Measurements from ENCODE around the gene STX1A.

- TF ChIP-seq ZKSCAN8 (CRISPR knock-in tag; IDR thresholded peaks at IDR 0.05; ENCODE audit: borderline replicate concordance) (no peak), BATF2 (CRISPR knock-in tag; IDR thresholded peaks at IDR 0.05) (no peak), RAD21 (CRISPR knock-in tag; IDR thresholded peaks at IDR 0.05) (peak; percentile 85), ZKSCAN1 (IDR thresholded peaks at IDR 0.05; ENCODE audit: low read length) (no peak), SP140L (CRISPR knock-in tag; IDR thresholded peaks at IDR 0.05; ENCODE audit: borderline replicate concordance) (no peak), PHB2 (IDR thresholded peaks at IDR 0.05; ENCODE audit: partially characterized antibody) (no peak), FIP1L1 (IDR thresholded peaks at IDR 0.05; ENCODE audit: borderline replicate concordance, insufficient read depth, low read depth, low read length) (no peak), GATA4 (IDR thresholded peaks at IDR 0.05; ENCODE audit: borderline replicate concordance, low read depth) (no peak), SP4 (CRISPR knock-in tag; IDR thresholded peaks at IDR 0.05) (peak; percentile 44; the same call in 1 of the 2 replicates)
- TF ChIP-seq, protein P1, sequence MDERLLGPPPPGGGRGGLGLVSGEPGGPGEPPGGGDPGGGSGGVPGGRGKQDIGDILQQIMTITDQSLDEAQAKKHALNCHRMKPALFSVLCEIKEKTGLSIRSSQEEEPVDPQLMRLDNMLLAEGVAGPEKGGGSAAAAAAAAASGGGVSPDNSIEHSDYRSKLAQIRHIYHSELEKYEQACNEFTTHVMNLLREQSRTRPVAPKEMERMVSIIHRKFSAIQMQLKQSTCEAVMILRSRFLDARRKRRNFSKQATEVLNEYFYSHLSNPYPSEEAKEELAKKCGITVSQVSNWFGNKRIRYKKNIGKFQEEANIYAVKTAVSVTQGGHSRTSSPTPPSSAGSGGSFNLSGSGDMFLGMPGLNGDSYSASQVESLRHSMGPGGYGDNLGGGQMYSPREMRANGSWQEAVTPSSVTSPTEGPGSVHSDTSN (CRISPR knock-in tag; IDR thresholded peaks at IDR 0.05): peak; percentile 62
- TF ChIP-seq, protein P2, sequence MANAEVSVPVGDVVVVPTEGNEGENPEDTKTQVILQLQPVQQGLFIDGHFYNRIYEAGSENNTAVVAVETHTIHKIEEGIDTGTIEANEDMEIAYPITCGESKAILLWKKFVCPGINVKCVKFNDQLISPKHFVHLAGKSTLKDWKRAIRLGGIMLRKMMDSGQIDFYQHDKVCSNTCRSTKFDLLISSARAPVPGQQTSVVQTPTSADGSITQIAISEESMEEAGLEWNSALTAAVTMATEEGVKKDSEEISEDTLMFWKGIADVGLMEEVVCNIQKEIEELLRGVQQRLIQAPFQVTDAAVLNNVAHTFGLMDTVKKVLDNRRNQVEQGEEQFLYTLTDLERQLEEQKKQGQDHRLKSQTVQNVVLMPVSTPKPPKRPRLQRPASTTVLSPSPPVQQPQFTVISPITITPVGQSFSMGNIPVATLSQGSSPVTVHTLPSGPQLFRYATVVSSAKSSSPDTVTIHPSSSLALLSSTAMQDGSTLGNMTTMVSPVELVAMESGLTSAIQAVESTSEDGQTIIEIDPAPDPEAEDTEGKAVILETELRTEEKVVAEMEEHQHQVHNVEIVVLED (CRISPR knock-in tag; IDR thresholded peaks at IDR 0.05; ENCODE audit: borderline replicate concordance): no peak
Measured at GRCh38 chr7:73734619-73735527, 15.4 kb upstream of the STX1A start.
